ENCODE measurements around the gene GCSAML.
"Not testable (repeated sequence)": the region's sequence is repeated elsewhere in the genome, so short reads cannot be mapped to it uniquely, and the experiment has no call there.

GCSAML gene

DNA sequence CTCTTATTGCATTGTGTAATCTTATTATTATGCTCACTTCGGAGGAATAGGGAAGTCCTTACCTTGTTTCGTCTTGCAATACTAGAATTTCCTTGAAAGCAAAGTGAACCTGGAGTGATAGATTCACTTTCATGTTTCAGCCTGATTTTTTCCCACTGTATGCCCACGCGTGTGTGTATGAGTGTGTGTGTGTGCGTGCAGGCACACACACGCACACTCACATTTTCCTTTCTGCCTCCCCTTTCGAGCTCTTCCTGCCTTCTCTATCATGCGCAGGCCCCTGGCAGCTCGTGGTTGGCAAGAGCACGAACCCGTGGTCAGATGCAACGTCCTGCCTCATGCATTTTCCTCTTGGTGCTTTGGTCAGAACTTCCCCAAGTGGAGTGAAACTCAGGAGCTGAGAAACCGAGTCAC lies at the start of gene GCSAML:
Gene GCSAML, plus strand, starts transcription at position 366 of the 414 bp plus-strand sequence. CDS start 58 bp downstream, outside the sequence.
- no peak for DNase-seq (ENCODE audit: low spot score)

DNA sequence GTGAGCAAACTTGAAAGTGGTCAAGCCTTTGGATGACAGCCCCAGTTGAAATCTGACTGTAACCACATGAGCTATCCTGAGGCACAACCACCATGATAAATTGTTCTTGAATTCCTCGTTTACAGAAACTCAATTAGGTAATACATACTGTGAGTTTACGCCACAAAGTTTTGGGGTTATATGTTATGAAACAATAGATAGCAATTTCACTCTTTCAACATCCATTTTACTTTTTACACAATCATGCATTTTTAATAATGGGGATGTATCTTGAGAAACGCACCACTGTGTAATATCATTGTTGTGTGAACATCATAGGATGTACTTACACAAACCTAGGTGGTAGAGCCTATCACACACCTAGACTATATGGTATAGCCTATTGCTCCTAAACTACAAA lies 48.1 kb upstream of the GCSAML start:
- no peak for DNase-seq (ENCODE audit: low spot score)

DNA sequence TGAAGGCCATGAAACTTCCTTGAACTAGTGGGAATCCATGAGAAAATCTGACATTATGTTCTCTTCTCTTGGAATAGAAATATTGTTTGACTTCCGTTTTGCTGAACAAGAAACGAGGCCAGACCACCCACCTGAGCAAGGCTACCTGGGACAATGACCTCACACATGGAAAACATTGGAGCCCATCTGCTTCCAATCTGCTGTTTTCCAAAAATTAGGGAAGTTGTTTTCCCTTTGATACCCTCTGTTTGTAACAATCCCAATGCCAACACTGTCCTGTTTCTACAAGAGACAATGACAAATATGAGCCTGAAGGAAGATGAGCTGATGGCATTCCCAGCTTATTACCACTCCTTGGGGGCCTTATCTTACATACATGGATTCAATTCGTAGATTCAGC lies 42.1 kb upstream of the GCSAML start:
- DNase-seq (ENCODE audit: low spot score), result no peak

DNA sequence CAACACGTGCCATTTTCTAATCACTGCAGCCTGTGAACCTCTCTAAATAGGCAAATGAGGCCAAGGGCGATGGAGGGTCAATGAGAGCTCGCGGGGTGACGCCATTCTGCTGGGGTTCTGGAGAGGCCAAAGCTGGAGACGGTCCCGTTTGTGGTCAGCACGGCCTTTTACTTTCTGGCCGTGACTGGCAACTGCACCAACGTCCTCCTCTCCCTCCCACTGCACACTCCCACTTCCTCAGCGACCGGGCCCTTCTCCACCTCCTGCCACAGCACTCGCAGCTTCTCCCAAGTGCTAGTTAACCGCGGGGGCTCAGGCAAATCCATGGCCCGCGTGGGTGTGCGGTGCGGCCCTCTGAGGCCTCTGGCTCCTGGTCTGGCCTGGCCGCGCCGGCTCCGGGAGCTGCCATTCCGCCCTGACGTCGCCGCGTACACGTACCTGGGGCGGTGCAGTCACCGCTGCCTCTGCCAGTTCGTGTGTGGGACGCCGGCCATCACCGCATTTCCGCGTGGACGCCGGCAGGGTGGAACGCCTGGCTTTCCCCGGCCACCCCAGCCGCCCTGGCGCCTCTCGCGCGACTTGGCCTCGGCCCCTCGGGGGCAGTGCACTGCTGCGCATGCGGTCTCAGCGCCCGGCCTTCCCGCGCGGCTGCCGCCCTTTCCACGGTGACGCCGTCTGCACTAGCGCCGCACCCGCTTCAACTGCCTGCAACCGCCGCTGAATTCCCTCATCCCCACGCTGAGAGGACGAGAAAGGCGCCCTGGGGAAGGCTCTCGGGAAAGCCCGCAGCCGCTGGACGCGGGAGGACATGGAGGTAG lies 30.9 kb upstream of the GCSAML start:
- no peak for DNase-seq (ENCODE audit: low spot score)

DNA sequence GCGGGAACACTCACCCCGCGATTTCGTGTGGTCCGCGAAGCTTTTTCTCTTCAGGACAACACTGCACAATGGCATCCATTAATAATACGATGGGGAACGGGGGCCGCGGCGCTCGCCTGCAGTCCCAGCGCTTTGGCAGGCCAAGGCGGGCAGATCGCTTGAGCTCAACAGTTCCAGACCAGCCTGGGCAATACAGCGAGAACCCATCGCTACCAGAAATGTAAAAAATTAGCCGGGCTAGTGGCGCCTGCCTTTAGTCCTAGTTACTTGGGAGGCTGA lies 30.4 kb upstream of the GCSAML start:
- DNase-seq (ENCODE audit: low spot score), result no peak

DNA sequence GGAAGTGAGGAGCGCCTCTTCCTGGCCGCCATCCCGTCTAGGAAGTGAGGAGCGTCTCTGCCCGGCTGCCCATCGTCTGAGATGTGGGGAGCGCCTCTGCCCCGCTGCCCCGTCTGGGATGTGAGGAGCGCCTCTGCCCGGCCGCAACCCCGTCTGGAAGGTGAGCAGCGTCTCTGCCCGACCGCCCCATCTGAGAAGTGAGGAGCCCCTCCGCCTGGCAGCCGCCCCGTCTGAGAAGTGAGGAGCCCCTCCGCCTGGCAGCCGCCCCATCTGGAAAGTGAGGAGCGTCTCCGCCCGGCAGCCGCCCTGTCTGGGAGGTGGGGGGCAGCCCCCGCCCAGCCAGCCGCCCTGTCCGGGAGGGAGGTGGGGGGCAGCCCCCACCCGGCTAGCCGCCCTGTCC lies 27.0 kb upstream of the GCSAML start:
- not testable (repeated sequence) for DNase-seq (ENCODE audit: low spot score)

DNA sequence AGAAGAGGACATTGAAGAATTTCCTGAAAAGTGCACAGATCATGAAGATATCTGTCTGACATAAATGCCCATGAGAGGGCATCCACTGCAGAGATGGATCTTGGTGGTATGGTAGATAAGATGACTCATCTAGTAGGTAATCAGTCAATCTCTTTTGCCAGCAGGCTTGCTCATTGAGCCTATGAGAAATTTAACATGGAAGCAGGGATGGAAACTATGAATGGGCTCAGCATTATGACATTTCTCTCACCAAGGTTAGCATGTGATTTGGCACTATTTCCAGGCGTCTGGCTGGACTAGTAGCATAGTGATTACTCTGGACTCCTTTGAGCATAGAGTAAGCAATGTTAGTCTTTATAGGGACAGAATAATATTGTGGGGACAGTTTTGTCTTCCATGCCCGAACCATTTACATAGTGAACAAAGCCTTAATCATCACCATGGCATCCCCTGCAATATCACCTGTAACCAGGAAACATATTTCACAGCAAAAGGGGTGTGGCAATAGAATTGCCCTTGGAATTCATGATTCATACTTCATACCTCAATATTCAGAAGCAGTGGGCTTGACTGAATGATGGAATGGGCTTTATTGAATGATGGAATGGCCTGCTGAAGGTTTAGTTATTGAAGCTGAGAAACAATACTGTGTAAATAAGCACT lies 20.0 kb upstream of the GCSAML start:
- no peak for DNase-seq (ENCODE audit: low spot score)

DNA sequence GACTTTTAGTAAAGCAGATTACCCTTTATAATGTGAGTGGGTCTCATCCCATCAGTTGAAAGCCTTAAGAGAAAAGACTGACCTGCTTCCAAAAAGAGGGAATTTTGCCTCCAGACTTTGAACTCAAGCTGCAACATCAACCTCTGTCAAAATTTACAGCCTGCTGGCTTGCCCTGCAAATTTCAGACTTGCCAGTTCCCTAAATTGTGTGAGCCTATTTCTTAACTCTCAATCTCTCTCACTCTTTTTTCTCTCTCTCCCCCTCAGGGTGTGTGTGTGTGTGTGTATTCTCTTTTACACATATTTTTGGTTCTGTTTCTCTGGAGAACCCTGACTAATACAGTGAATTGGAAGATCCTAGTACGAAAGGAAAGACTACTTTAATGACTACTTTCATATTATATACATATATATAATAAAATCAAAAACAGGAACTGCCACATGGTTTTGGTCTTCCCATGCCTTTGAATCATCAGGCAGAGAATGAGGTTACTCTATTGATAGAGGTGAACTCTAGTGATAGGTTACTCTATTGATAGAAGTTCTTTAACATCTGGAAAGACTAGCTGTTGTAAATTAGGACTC lies 19.1 kb upstream of the GCSAML start:
- DNase-seq (ENCODE audit: low spot score), result no peak

DNA sequence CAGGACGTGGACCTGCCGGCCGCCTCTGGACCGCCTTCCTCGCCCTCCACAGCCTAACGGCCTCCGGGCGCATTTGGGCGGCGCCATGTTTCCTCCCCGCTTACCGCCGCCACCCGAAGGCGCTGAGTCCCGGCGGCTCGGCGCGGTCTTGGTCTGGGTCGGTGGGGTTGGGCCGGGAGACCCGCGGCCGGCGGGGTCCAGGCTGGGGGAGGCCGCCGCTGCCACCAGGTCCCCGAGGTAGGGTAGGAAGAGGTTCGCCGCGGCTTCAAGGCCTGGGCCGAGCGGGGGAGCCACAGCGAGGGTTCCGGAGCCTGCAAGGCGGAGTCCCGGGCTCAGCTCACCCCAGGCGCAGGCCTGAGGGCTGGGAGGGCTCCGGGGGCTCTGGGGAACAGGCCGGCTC lies 18.1 kb upstream of the GCSAML start:
- DNase-seq (ENCODE audit: low spot score), result no peak

DNA sequence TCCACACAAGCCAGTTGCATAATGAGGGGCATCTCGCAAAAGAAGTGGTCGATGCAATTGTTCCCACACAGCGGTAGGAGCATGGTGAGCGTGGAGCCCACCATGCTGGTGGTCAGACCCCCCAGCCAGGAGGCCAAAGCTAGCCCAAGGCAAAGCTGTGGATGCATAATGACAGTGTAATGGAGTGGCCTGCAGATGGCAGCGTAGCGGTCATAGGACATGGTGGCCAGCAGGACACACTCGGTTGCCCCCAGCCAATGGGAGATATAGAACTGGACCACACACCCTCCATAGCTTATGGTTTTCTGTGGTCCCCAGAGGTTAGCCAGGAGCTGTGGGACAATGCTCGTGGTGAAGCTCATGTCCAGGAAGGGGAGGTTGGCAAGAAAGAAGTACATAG lies 17.0 kb upstream of the GCSAML start:
- DNase-seq (ENCODE audit: low spot score), result no peak

DNA sequence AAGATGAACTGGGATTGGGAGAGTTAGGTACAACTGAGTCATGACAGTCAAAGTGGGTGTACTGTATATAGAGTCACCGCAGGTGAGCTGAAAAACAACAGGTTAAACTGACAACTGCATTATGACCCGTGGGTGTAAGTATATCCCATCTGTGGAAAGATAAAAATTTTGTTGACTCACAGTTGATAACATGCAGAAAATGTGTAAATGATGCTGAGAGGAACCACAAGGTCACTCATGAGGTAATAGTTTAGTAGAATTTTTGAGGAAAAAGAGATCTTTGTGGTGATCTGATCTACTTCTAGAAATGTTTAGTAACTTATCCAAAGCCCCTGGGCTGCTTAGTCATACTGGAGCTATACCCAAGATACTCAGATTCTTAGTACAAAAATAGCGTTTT lies 13.5 kb upstream of the GCSAML start:
- no peak for DNase-seq (ENCODE audit: low spot score)

DNA sequence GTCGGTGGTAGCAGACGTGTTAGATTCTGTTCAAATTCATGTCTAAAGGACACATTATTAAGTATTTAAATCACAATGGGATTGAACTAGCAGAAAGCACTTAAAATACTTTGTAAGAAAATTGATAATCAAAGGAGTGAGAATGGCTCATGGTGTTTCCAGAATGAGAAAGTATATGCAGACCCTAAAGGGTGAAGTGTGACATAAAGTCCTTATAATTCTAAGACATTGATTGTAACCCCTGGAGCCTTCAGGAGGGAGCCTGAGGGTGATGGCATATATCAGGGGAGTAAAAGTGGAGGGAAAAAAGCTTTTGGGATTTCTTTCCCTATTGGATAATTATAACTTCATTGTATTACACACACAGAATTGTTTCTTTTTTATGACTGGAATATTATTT lies 12.6 kb upstream of the GCSAML start, which contains the start of gene OR2C3:
Gene OR2C3, minus strand, starts transcription at position 101 of the 400 bp plus-strand sequence. CDS start 3,929 bp downstream, outside the sequence.
- no peak for DNase-seq (ENCODE audit: low spot score)

DNA sequence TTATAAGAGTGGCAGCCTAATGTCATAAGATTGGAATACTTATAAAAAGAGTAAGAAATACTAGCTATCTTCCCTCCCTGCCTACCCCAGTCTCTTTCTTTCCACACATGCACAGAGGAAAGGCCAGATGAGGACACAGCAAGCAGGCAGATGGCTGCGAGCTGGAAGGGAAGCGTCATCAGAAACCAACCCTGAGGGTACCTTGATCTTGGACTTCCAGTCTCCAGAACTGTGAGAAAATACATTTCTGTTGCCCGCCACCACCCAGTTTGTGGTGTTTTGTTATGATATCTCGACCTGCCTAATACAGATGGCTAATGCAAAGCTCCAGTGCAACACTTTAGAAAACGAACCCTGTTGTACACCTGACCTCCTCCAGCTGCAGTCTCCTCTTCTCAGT lies 10.4 kb upstream of the GCSAML start:
- no peak for DNase-seq (ENCODE audit: low spot score)

DNA sequence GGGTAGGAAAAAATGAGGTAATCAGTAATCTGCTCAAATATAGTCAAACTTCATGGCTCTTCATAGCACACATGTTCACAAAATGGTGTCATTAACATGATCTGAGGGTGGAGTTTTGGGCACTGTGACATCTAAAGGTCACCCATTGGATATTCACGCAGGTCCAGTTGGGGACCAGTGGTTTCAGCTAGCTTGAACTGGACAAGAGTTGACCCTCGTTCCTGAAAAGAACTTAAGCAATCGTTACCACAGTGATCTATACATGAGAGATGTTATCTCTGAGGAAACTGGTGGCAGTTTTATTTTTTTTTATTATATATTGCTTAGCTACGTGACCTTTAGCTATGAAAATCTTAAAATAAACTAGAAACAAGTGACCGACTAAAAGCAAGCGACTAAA lies 9.7 kb upstream of the GCSAML start:
- DNase-seq (ENCODE audit: low spot score), result no peak

DNA sequence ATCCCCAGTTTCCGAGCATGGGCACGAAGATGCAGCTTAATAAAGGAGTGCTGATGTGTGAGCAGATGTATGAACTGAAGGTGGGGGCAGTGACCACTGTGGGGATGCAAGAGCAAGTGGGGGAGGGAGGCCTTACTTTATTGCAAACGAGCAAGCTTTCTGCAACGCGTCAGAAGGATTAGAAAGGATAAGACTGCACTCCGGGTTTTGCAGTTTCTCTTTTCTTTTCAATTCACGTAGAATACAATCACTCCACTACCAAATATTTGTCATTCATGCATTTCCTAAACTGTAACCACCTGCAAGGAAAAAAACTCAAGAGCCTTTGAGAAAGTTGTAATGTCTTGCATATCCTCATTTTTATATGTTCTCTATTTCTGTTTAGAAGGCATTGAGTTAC lies 8.4 kb upstream of the GCSAML start:
- DNase-seq (ENCODE audit: low spot score), result no peak

DNA sequence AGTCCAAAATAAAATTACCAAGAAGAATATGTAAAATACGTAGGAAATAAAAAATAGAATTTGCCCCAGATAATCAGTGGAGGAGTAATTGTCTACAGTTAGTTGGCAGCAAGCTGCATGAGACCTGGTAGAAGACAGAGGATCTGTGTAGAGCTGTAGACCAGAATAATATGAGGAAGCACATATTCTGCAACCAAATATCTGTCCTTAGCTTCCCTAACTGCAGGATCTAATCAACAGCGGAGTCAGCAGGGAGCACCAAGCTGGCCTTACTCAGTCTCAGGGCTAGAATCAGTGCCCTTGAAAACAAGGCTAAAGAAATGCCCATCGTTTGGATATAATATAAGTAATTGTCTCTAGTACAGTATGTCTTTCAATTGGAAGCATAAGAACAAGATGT lies 6.1 kb upstream of the GCSAML start:
- no peak for DNase-seq (ENCODE audit: low spot score)

DNA sequence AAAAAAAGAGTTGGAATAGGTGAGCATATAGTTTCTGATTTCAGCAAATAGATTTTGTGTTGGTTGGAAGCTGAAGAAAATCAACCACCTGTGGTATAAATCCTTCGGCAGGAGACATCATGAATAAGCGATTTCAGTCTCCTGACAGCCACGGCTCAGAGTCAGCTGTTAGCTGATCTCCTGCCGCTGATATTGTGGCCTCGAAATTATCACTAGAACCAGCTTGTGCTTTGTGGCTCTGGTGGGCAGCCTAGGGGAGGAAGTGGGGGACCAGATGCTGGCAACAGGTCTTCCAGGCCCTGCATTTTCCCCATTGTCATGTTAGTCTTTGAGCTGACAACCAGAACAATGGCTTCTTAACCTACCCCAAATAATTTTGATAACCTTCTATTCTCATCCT lies 842 bp upstream of the GCSAML start:
- DNase-seq (ENCODE audit: low spot score), result no peak

DNA sequence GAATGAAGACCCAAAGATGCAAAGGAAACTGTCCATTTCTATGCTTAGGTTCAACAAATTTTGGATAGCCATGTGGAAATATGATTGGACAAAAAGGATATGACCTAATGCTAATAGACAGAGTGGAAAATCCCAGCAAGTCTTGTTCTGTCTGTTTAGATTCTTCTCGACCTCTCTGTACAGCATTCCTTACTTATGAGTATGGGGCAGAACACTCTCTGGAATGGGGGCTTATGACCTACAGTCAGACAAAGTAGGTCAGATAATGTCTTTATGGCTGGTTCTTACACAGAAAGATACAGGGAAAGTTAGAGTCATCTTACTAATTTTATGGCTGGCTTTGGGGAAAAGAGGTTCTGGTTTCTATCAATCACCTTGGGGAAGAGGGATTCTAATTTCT lies 2.8 kb downstream of the GCSAML start:
- no peak for DNase-seq (ENCODE audit: low spot score)

DNA sequence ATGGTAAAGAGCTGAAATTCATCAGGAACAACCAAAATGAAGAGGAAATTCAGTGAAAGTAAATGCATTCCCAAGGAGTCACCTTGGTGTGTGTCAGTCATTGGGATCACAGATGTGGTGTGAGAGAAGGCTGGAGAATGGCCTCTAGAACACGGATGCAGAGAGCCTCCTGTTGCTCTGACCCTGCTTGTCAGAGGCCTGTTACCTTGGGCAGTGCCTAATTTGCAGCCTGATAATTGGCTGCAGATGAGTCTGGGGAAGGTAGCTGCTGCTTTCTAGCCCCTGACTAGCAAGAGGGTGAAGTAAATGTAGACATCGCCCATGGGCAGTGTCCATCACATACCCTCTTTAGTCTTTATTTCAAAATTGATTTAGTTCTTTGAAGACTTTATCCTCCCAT lies 3.3 kb downstream of the GCSAML start:
- DNase-seq (ENCODE audit: low spot score), result no peak

DNA sequence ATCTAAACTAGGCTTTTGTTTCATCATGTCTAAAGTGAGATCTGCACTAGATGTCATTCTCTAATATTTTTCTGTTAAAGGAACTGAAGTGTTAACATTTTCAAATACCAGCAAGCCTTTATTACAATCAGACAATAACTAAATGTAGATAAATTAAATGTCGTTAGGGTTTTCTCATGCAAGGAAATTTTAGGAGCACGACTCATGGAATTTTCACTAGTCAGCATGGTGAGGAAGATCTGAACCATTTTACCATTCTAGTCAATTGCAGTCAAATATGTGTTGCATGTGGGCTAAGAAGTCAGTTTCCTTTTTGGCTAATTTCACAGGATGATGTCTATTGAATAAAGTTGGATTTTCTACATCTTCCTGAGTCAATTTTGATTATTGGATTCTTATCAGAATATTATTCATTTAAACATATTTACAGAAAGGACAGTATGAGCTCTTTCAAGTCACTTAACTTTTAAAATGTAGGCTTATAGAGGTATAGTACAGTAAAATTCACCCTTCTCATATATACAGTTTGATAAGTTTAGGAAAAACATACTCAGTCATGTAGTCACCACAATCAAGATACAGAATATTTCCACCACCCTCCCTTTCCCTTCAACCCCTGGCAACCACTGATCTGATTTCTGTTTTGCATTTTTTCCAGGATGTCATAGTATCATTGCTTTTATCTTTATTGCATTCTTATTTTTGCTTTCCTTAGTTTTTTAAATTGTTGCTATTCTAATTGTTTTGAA lies 9.2 kb downstream of the GCSAML start:
- no peak for DNase-seq (ENCODE audit: low spot score)

DNA sequence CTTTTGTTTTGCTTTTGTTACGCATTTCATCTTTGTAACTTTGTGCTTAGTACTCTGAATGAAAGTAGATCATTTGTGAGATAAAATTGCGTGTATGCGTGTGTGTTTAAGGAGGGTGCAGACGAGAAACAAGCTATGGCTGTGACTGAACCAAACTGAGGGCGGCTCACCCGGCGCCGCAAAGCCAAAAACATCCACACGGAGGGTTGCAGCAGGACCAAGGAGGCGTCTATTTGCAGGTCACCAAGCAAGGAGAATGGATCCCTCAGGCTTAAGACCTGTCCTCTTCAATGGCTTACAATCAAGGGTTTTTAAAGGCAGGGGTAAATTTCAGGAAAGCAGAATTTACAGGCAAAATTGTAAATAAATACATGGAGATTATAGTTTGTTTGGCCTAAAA lies 12.8 kb downstream of the GCSAML start:
- no peak for DNase-seq (ENCODE audit: low spot score)

DNA sequence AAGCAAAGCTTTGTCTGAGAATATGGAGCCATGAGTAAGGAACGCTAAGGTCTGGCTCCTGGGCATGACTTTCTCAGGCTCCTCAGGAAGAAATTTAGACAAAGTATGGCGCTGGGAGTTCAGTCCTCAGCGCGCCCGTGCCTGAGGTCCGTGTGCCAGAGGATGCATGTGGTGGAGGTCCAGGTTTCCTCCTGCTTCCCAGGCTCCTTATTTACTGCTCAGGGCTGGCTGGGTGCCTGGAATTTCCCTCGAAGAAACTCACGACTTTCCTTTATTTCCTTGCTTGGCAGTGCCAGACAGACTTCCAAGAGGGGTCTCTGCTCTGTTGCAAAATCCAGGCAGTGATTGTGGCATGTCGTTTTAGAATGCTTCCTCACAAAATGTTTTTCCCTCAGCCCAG lies 13.3 kb downstream of the GCSAML start:
- DNase-seq (ENCODE audit: low spot score), result no peak

DNA sequence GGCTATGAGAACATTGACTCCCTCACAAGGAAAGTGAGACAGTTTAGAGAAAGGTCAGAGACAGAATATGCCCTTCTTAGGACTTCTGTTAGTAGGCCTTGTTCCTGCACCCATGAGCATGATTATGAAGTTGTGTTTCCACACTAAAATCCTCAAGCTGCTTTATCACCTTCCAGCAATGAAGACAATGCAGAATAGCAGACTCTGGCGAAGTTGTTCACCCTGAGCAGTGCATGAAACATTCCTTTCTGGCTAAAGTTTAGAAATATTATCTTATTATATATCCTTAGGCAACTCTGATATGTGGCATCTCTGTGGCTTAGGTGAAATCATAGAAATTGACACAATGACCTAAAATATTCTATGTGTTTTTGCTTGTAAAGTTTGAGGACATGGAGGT lies 25.3 kb downstream of the GCSAML start:
- no peak for DNase-seq (ENCODE audit: low spot score)

All from pons (tissue), 1 donor.